ENCODE results near the gene EXD2.
"Not testable (repeated sequence)": the region's sequence is repeated elsewhere in the genome, so short reads cannot be mapped to it uniquely, and the experiment has no call there.

Gene EXD2

GRCh38 chr14:69287098-69288010 is 96.1 kb downstream of the EXD2 start:
- Mint-ChIP-seq H3K9me3 (no peaks in the 10 kb centered on the region), H3K4me3 (no peak overlapping the region), H3K27ac (no peak overlapping the region), H3K27me3 (ENCODE audit: low read depth) (peaks cover under 1% of the 10 kb centered on the region), H3K4me1 (ENCODE audit: low read depth) (no peaks in the 10 kb centered on the region), H3K36me3 (ENCODE audit: low read depth) (no peaks in the 10 kb centered on the region)
- no peak for DNase-seq (ENCODE audit: low spot score)

DNA sequence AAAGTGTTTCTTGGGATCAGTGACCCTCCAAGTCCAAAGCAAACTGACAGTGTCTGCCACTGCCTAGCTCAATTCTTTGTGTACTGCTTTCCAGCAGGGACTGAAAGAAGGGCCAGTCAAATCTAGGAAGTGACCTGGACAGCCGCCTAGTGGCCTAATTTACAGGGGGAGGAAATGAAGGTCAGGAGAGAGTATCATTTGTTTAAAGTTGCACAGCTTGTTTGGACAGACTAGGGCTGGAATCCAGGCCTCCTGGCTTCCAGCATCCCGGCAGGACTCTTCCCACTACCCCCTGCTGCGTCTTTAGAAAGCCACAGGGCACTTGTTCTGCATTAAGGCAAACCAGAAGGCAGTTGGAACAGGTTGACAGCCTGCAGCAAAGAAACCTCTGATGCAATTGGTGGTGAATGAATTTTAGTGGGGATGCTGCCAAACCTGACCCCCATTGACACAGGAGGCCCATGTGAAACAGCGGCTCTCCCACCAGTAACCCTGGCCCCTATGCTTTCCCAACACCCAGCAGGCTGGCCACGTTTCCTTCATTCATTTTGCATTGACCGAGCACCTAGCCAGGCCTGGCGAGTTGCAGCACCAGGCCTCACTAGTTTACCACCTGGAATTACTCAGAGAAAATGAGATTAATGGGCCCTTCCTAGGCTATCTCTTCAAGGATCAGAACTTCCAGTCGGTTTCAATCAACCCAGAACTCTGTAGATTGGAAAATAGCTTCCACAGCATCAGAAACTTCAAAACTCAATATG is 96.9 kb downstream of the EXD2 start:
- Mint-ChIP-seq H3K27ac (no peak overlapping the region), H3K4me3 (no peak overlapping the region), H3K9me3 (no peaks in the 10 kb centered on the region), H3K27me3 (ENCODE audit: low read depth) (peaks cover 3% of the 10 kb centered on the region), H3K36me3 (ENCODE audit: low read depth) (no peaks in the 10 kb centered on the region), H3K4me1 (ENCODE audit: low read depth) (no peaks in the 10 kb centered on the region)
- DNase-seq (ENCODE audit: low spot score) = no peak

DNA sequence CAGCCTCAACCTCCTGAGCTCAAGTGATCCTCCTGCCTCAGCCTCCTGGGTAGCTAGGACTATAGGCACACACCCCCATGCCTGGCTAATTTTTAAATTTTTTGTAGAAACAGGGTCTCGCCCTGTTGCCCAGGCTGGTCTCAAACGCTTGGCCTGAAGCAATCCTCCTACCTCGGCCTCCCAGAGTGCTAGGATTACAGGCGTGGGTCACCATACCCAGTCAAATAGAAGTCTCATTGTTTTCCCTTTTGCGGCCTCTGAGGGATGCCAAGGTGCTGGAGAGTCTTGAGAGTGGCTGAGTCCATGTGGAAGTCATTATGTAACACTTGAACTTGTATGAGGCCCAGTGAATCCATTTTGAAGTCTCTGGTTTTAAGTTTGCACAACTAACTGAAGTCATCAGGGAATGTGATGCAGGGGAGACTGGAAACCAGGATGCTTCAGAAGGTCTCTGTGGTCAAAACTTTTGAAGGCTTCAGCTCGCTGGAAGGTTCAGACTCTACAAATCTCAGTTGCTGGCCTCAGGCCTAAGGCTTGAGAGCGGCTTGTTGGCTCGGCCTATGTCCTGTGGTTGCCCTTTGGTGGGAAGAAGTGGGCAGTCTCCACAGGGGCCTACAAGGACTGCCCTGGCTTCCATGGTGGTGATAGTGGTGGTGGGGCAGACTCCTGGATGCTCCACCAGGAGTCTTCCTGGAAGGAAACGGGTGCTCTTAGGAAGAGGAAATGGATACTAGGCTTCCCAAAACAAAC is 97.8 kb downstream of the EXD2 start:
- DNase-seq (ENCODE audit: low spot score) = no peak
- H3K27me3 Mint-ChIP-seq (ENCODE audit: low read depth) = peaks cover 3% of the 10 kb centered on the region
- H3K27ac Mint-ChIP-seq = no peak overlapping the region
- H3K4me1 Mint-ChIP-seq (ENCODE audit: low read depth) = no peaks in the 10 kb centered on the region
- H3K36me3 Mint-ChIP-seq (ENCODE audit: low read depth) = no peaks in the 10 kb centered on the region
- no peak overlapping the region for H3K4me3 Mint-ChIP-seq
- no peaks in the 10 kb centered on the region for H3K9me3 Mint-ChIP-seq

- no peaks in the 10 kb centered on the region for H3K36me3 Mint-ChIP-seq (ENCODE audit: low read depth)
- H3K4me1 Mint-ChIP-seq (ENCODE audit: low read depth) = no peaks in the 10 kb centered on the region
- H3K27ac Mint-ChIP-seq = no peak overlapping the region
- no peak overlapping the region for H3K4me3 Mint-ChIP-seq
- peaks cover 3% of the 10 kb centered on the region for H3K27me3 Mint-ChIP-seq (ENCODE audit: low read depth)
- no peaks in the 10 kb centered on the region for H3K9me3 Mint-ChIP-seq
- DNase-seq (ENCODE audit: low spot score) = no peak
These were observed 98.7 kb downstream of the EXD2 start for GRCh38 chr14:69289811-69290520.

DNA sequence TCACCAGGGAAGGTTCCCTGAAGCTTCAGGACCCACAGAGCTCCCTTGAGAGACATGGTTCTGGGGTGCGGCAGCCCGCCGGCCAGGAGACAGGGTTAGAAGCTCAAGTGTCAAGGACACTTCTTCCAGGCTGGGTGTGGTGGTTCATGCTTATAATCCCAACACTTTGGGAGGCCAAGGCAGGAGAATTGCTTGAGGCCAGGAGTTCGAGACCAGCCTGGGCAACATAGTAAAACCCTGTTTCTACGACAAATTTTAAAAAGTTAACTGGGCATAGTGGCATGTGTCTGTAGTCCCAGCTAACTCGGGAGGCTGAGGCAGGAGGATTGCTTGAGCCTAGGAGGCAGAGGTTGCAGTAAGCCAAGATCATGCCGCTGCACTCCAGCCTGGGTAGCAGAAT is 99.6 kb downstream of the EXD2 start:
- H3K27ac Mint-ChIP-seq = not testable (repeated sequence)

GRCh38 chr14:69291396-69291795 is 100.1 kb downstream of the EXD2 start:
- Mint-ChIP-seq H3K4me1 (ENCODE audit: low read depth) (no peaks in the 10 kb centered on the region), H3K36me3 (ENCODE audit: low read depth) (no peaks in the 10 kb centered on the region), H3K4me3 (no peak overlapping the region), H3K27me3 (ENCODE audit: low read depth) (peaks cover 3% of the 10 kb centered on the region), H3K27ac (no peak overlapping the region), H3K9me3 (no peaks in the 10 kb centered on the region)
- no peak for DNase-seq (ENCODE audit: low spot score)

More for the DNA sequence above, 99.6 kb downstream of the EXD2 start:
- not testable (repeated sequence) for H3K36me3 Mint-ChIP-seq (ENCODE audit: low read depth); DNase-seq (ENCODE audit: low spot score); H3K27me3 Mint-ChIP-seq (ENCODE audit: low read depth); H3K4me1 Mint-ChIP-seq (ENCODE audit: low read depth); H3K9me3 Mint-ChIP-seq; H3K4me3 Mint-ChIP-seq

DNA sequence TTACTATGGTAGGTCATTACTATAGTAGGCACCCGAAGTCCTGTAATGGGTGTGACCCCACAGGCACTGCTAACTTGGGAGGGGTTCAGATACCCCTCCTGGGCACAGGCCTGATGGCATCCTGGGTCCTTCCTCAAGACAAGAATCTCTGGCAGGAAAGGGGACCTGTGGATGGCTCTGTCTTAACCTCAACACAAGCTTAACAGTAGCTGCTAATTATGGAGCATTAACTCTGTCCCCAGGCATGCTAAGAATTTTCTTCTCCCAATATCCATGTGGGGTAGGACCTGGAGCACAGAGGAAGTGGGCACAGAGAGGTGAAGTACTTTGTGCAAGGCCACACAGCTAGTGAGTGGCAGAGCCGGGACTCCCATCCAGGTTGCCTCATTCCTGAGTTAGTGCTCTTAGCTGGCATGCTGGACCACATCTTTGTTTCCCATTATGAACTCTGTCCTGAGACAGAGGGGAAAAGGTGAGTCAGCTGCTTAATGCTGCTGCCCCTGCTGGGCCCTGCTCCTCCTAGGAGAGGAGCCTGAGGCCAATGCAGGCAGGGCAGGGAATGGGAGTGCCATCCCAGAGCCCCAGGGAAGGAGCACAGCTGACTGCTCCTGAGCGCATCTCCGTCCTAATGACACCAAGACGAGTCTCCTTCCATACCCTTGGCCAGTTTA is 100.7 kb downstream of the EXD2 start:
- Mint-ChIP-seq H3K27ac (no peak overlapping the region), H3K4me1 (ENCODE audit: low read depth) (no peaks in the 10 kb centered on the region), H3K27me3 (ENCODE audit: low read depth) (peaks cover 3% of the 10 kb centered on the region), H3K4me3 (no peak overlapping the region), H3K9me3 (no peaks in the 10 kb centered on the region), H3K36me3 (ENCODE audit: low read depth) (no peaks in the 10 kb centered on the region)
- no peak for DNase-seq (ENCODE audit: low spot score)
